SU-DHL-6 (cell line): ENCODE measurements around the gene CALN1.

ENCODE experiments used
- CTCF ChIP-seq: fragments of 200-600 bp; sonication (generic); IDR thresholded peaks from one replicate; pipeline ENCODE4 v1.5.1; 2017; ENCODE audit warnings: antibody characterized with exemption, mild to moderate bottlenecking, low read length, moderate library complexity; ENCODE audit not compliant: insufficient read depth, poor library complexity, severe bottlenecking
- EZH2phosphoT487 ChIP-seq: fragments of 200-600 bp; sonication (generic), shearing (Covaris generic); conservative IDR thresholded peaks from 2 replicates; pipeline ENCODE4 v1.6.1; 2018; ENCODE audit warnings: mild to moderate bottlenecking, antibody characterized with exemption, low read length, moderate library complexity, mixed read lengths

GRCh38 chr7:72211175-72211574 is 201.0 kb downstream of the CALN1 start:
- no peak for TF ChIP-seq CTCF
- TF ChIP-seq EZH2phosphoT487: no peak
